A204.1 (cell line): Measurements from ENCODE around the gene ARSH.
"Not testable (repeated sequence)": the region's sequence is repeated elsewhere in the genome, so short reads cannot be mapped to it uniquely, and the experiment has no call there.

Experiments used
- FAIRE-seq: peaks from 2 replicates; lab custom pipeline; 2012; peaks lifted over from hg19 to GRCh38; lab: Jason Lieb, UNC

ARSH gene

GRCh38 chrX:3006495-3006894, at the start of gene ARSH:
ARSH (plus strand) TSS chrX:3006546; CDS start chrX:3006613, 67 bp downstream.
- no peak for FAIRE-seq

GRCh38 chrX:2958199-2958598, 48.1 kb upstream of the ARSH start:
- FAIRE-seq = no peak

GRCh38 chrX:2960861-2961515, 45.4 kb upstream of the ARSH start:
- FAIRE-seq = no peak

GRCh38 chrX:2962381-2962780, 44.0 kb upstream of the ARSH start:
- no peak for FAIRE-seq

- FAIRE-seq = not testable (repeated sequence)
These were observed 42.9 kb upstream of the ARSH start for GRCh38 chrX:2963449-2963848.

GRCh38 chrX:2963992-2964794, 42.2 kb upstream of the ARSH start:
- FAIRE-seq = not testable (repeated sequence)

GRCh38 chrX:2965965-2966364, 40.4 kb upstream of the ARSH start:
- FAIRE-seq = no peak

GRCh38 chrX:2967012-2967411, 39.3 kb upstream of the ARSH start:
- no peak for FAIRE-seq

- no peak for FAIRE-seq
These were observed 38.8 kb upstream of the ARSH start for GRCh38 chrX:2967584-2967983.

GRCh38 chrX:2967998-2968909, 38.1 kb upstream of the ARSH start:
- no peak for FAIRE-seq

- FAIRE-seq = no peak
These were observed 37.3 kb upstream of the ARSH start for GRCh38 chrX:2969021-2969420.

GRCh38 chrX:2972391-2972790, 34.0 kb upstream of the ARSH start:
- FAIRE-seq = no peak

- FAIRE-seq = no peak
These were observed 31.4 kb upstream of the ARSH start for GRCh38 chrX:2974961-2975360.

GRCh38 chrX:2978639-2979038, 27.7 kb upstream of the ARSH start:
- not testable (repeated sequence) for FAIRE-seq

GRCh38 chrX:2984342-2984741, 22.0 kb upstream of the ARSH start:
- FAIRE-seq = no peak

GRCh38 chrX:2989565-2989964, 16.8 kb upstream of the ARSH start:
- no peak for FAIRE-seq

- no peak for FAIRE-seq
These were observed 4.2 kb downstream of the ARSH start for GRCh38 chrX:3010532-3010931.

- FAIRE-seq = no peak
These were observed 11.1 kb downstream of the ARSH start for GRCh38 chrX:3017492-3017891.

GRCh38 chrX:3024176-3024575, 17.8 kb downstream of the ARSH start:
- no peak for FAIRE-seq

GRCh38 chrX:3026074-3026815, 19.9 kb downstream of the ARSH start:
- no peak for FAIRE-seq

GRCh38 chrX:3029129-3029528, 22.8 kb downstream of the ARSH start:
- FAIRE-seq = no peak

GRCh38 chrX:3037218-3037617, 30.9 kb downstream of the ARSH start:
- no peak for FAIRE-seq
